HG03060 (cell line): ENCODE measurements around the gene CENPU.
"Not testable (repeated sequence)": the region's sequence is repeated elsewhere in the genome, so short reads cannot be mapped to it uniquely, and the experiment has no call there.

Experiments
- ATAC-seq: cut with Tn5 transposase; IDR thresholded peaks from one replicate; pipeline ENCODE4 v1.9.1; 2021; ENCODE audit warnings: low read depth, moderate number of reproducible peaks; ENCODE audit not compliant: unreplicated experiment

The CENPU gene

GRCh38 chr4:184733654-184734524 lies at the start of gene CENPU:
Gene CENPU, minus strand, starts transcription at chr4:184734096. Its CDS starts 34 bp downstream, at chr4:184734062.
- peak; percentile 90 for ATAC-seq

- ATAC-seq, result no peak
Observed at GRCh38 chr4:184782731-184783373, 49.0 kb upstream of the CENPU start.

GRCh38 chr4:184779160-184779559 lies 45.3 kb upstream of the CENPU start:
- not testable (repeated sequence) for ATAC-seq

- no peak for ATAC-seq
Observed at GRCh38 chr4:184778325-184778724, 44.4 kb upstream of the CENPU start.

- ATAC-seq, result no peak
Observed at GRCh38 chr4:184776821-184777220, 42.9 kb upstream of the CENPU start.

GRCh38 chr4:184775854-184776555 lies 42.1 kb upstream of the CENPU start:
- no peak for ATAC-seq

- ATAC-seq, result no peak
Observed at GRCh38 chr4:184774152-184774551, 40.3 kb upstream of the CENPU start.

GRCh38 chr4:184771416-184771815 lies 37.5 kb upstream of the CENPU start:
- no peak for ATAC-seq

- ATAC-seq, result no peak
Observed at GRCh38 chr4:184769141-184769765, 35.4 kb upstream of the CENPU start.

GRCh38 chr4:184768296-184768695 lies 34.4 kb upstream of the CENPU start:
- ATAC-seq, result no peak

- ATAC-seq, result no peak
Observed at GRCh38 chr4:184766446-184766845, 32.5 kb upstream of the CENPU start.

GRCh38 chr4:184765473-184766340 lies 31.8 kb upstream of the CENPU start:
- ATAC-seq, result no peak

- ATAC-seq, result no peak
Observed at GRCh38 chr4:184764601-184765000, 30.7 kb upstream of the CENPU start.

- no peak for ATAC-seq
Observed at GRCh38 chr4:184763150-184763780, 29.4 kb upstream of the CENPU start.

GRCh38 chr4:184762100-184762499 lies 28.2 kb upstream of the CENPU start:
- peak; percentile 57 for ATAC-seq

GRCh38 chr4:184760681-184761080 lies 26.8 kb upstream of the CENPU start:
- no peak for ATAC-seq

GRCh38 chr4:184757810-184758209 lies 23.9 kb upstream of the CENPU start:
- ATAC-seq, result no peak

GRCh38 chr4:184756399-184756798 lies 22.5 kb upstream of the CENPU start:
- ATAC-seq, result no peak

GRCh38 chr4:184755278-184755677 lies 21.4 kb upstream of the CENPU start:
- ATAC-seq, result no peak
